CD4-positive, alpha-beta T cell treated with Interleukin-6 for 4 hours (primary cell): ENCODE measurements around the gene ZNF264.
"Not testable (repeated sequence)": the region's sequence is repeated elsewhere in the genome, so short reads cannot be mapped to it uniquely, and the experiment has no call there.

Experiments
- DNase-seq: peaks from one replicate; pipeline ENCODE4 v3.0.0-alpha.2; 2020; ENCODE audit warnings: mixed read lengths

ZNF264 gene

GRCh38 chr19:57191141-57192076 is at the start of gene ZNF264:
Gene ZNF264, plus strand, starts transcription at chr19:57191500. Its CDS starts 414 bp downstream, at chr19:57191914.
- DNase-seq = peak; percentile 92

DNA sequence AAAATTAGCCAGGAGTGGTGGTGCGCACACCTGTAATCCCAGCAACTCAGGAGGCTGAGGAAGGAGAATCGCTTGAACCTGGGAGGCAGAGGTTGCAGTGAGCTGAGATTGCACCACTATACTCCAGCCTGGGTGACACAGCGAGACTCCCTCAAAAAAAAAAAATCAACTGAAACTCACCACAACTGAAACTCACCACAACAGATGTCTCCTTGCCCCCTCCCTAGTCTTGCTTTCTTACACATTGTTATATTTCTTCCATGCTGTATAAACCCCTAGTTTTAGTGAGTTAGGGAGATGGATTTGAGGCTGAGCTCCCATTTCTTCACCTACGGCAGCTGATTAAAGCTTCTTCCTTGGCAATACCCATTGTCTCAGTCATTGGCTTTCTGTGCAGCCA is 49.6 kb upstream of the ZNF264 start:
- DNase-seq = no peak

GRCh38 chr19:57152921-57153320 is 38.4 kb upstream of the ZNF264 start:
- no peak for DNase-seq

DNA sequence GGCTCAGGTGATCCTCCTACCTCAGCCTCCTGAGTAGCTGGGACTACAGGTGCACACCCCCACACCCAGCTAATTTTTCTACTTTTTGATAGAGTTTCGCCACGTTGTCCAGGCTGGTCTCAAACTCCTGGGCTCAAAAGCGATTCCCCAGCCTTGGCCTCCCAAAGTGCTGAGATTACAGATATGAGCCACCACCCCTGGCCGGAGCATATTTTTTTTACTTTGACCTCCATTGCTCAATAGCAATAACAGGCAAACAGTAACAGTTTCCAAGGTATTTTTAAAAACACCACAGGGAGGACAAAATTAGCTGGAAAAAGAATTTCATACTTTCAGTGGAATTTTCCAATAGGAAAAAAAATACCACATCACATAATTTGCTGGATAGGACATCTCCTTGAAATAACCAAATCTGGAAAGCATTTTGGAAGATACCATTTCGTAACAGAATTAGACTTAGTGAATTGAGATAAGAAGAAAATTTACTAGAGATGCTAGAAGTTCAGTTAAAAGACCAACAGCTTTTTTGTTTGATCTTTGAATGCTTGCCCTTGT is 29.2 kb upstream of the ZNF264 start:
- DNase-seq = no peak

- no peak for DNase-seq
These were observed 25.5 kb upstream of the ZNF264 start for GRCh38 chr19:57165846-57166245.

- no peak for DNase-seq
These were observed 23.9 kb upstream of the ZNF264 start, which contains the start of gene DUXA for GRCh38 chr19:57167385-57167784. Gene DUXA, minus strand, starts transcription at chr19:57167485. Its CDS starts 42 bp downstream, at chr19:57167443.

- peak; percentile 20 for DNase-seq
These were observed 19.7 kb upstream of the ZNF264 start for GRCh38 chr19:57171551-57172081.

GRCh38 chr19:57190301-57190700 is 999 bp upstream of the ZNF264 start:
- DNase-seq = no peak

- DNase-seq = no peak
These were observed 749 bp downstream of the ZNF264 start for GRCh38 chr19:57192077-57192420.

- no peak for DNase-seq
These were observed 1.7 kb downstream of the ZNF264 start for GRCh38 chr19:57192993-57193392.

GRCh38 chr19:57197874-57198273 is 6.6 kb downstream of the ZNF264 start:
- not testable (repeated sequence) for DNase-seq

DNA sequence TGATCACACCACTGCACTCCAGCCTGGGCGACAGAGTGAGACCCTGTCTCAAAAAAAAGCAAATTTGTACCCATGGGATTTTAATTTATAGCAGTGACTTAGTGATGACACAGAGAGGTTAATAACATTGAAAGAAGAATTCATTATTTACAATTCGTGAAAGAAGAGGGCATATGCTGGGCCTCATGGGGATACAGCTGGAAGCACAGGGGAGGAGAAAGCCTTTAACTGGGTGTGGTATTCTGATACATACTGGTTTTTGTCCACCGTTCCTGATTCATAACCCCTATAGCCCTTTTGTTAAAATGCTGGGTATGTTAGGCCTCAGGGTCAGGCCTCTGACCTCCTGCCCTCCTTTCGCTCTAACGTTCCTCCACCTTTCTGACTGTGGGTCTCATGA is 10.9 kb downstream of the ZNF264 start:
- no peak for DNase-seq

- DNase-seq = no peak
These were observed 19.1 kb downstream of the ZNF264 start for GRCh38 chr19:57210381-57210780.

DNA sequence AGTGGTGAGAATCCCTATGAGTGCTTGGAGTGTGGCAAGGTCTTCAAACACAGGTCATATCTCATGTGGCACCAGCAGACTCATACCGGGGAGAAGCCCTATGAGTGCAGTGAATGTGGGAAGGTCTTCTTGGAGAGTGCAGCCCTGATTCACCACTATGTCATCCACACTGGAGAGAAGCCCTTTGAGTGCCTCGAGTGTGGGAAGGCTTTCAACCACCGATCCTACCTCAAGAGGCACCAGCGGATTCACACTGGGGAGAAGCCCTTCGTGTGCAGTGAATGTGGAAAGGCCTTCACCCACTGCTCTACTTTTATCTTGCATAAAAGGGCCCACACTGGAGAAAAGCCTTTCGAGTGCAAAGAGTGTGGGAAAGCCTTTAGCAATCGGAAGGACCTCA is 20.8 kb downstream of the ZNF264 start:
- DNase-seq = no peak

DNA sequence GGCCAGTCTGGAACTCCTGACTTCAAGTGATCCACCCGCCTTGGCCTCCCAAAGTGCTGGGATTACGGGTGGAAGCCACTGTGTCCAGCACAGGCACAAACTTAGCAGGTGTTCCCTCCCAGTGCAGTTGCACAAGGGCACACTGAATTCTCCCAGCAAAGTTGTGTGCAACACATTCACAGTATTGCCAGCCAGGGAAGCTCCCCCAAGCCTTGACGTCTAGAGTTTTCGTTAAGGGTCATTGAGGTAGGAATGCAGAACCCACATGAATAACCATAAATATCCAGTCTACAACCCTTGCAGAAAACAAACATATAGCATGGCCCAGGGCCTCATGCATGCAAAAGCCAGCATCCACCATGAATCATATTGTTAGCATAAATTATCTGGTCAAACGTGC is 36.2 kb downstream of the ZNF264 start:
- no peak for DNase-seq

DNA sequence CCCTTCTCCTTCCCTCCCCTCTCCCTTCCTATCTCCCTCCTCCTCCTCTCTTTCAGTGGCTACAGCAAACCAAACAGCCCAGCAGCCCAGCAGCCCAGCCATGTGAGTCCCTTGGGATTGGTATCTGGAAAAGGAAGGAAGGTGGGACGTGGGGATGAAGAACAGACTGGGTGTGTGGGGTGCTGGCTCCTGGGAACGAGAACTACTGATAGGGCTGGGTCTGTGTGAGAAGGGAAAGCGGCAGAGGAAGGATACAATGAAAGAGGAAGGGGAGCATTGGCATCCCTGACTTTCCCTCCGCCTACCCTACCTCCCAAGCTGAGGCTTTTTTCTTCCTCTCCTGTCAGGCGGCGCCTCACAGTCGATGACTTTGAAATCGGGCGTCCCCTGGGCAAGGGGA is 40.4 kb downstream of the ZNF264 start:
- no peak for DNase-seq

- no peak for DNase-seq
These were observed 41.9 kb downstream of the ZNF264 start for GRCh38 chr19:57233207-57233606.

DNA sequence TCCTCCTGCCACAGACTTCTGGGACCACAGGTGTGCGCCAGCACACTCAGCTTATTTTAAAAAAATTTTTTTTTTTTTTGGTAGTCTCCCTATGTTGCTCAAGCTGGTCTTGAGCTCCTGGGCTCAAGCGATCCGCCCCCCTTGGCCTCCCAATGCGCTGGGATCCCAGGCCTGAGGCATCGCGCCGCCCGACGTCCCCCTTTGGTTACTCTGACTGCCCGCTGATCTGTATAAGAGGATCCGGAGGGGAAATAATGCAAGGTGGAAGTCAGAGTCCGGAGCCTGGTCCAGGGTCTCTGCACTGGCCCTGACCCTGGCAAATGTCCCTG is 48.6 kb downstream of the ZNF264 start:
- DNase-seq = no peak

- DNase-seq = peak; percentile 98
These were observed 49.2 kb downstream of the ZNF264 start, which contains the start of gene ZNF805 for GRCh38 chr19:57240311-57241090. Gene ZNF805, plus strand, starts transcription at chr19:57240632. Its CDS starts 260 bp downstream, at chr19:57240892.

DNA sequence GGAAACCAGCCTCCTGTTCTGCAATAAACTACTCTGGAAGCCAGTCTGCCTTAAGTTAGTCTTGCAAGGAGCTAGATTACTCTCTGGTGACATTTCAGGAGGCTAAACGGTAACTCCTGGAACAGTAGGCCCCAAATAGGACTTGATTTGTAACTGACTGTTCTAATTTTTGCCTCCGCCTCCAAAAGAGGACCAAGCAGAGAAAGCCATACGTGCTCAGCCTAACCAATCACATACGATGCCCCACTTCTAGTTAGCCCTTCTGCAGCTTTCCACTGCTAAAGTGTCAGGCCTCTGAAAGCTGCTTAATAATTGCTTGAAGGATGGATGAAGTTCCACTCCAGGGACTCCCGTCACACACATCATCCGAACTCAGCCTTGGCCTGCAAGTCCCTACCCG is 49.9 kb downstream of the ZNF264 start:
- no peak for DNase-seq

DNA sequence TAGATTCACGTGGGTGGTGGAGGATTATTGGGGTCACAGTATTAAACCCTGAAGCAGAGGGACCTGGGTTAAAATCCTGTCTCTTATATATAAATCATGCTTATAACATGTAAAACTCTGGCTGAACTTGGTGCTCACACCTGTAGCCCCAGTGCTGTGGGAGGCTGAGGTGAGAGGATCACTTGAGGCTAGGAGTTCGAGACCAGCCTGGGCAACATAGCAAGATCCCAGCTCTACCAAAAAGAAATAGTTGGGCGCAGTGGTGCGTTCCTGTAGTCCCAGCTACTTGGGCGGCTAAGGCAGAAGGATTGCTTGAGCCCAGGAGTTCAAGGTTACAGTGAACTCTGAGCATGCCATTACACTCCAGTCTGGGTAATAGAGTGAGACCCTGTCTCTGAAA is 51.5 kb downstream of the ZNF264 start:
- no peak for DNase-seq

- no peak for DNase-seq
These were observed 53.2 kb downstream of the ZNF264 start for GRCh38 chr19:57244513-57244912.

GRCh38 chr19:57245066-57245465 is 53.8 kb downstream of the ZNF264 start:
- no peak for DNase-seq
